ENCODE data around the gene SMTNL2. TPM values are rescaled to one million over a fixed set of nuclear protein-coding genes. Genes with fewer than 3 reads are reported as not detected.

SMTNL2 gene
- total RNA-seq, 1 donor from 2014 or later, result under 0.01 TPM

- DNase-seq, result no peak
Measured at GRCh38 chr17:4545217-4545951, 38.9 kb upstream of the SMTNL2 start.

GRCh38 chr17:4547118-4547906 lies 37.0 kb upstream of the SMTNL2 start:
- no peak for DNase-seq

GRCh38 chr17:4548061-4548461 lies 36.3 kb upstream of the SMTNL2 start:
- DNase-seq, result no peak

GRCh38 chr17:4548721-4549531 lies 35.4 kb upstream of the SMTNL2 start:
- DNase-seq, result no peak

GRCh38 chr17:4549781-4550533 lies 34.4 kb upstream of the SMTNL2 start:
- no peak for DNase-seq

- no peak for DNase-seq
Measured at GRCh38 chr17:4550534-4551039, 33.7 kb upstream of the SMTNL2 start.

- DNase-seq, result no peak
Measured at GRCh38 chr17:4551141-4551540, 33.2 kb upstream of the SMTNL2 start.

- DNase-seq, result no peak
Measured at GRCh38 chr17:4551796-4552525, 32.4 kb upstream of the SMTNL2 start.

GRCh38 chr17:4553669-4554068 lies 30.7 kb upstream of the SMTNL2 start:
- DNase-seq, result no peak

GRCh38 chr17:4554441-4554996 lies 29.8 kb upstream of the SMTNL2 start:
- no peak for DNase-seq

- peak; percentile 97 for DNase-seq
Measured at GRCh38 chr17:4554997-4555799, 29.1 kb upstream of the SMTNL2 start, which contains the start of gene MYBBP1A. MYBBP1A (minus strand) TSS chr17:4555384; CDS start chr17:4555324, 60 bp downstream.

GRCh38 chr17:4555873-4556759 lies 28.2 kb upstream of the SMTNL2 start:
- no peak for DNase-seq

GRCh38 chr17:4556996-4557395 lies 27.3 kb upstream of the SMTNL2 start:
- no peak for DNase-seq

- DNase-seq, result no peak
Measured at GRCh38 chr17:4557626-4558346, 26.5 kb upstream of the SMTNL2 start.

- no peak for DNase-seq
Measured at GRCh38 chr17:4558347-4558971, 25.9 kb upstream of the SMTNL2 start.

- DNase-seq, result no peak
Measured at GRCh38 chr17:4559139-4559791, 25.1 kb upstream of the SMTNL2 start.

GRCh38 chr17:4559966-4560365 lies 24.4 kb upstream of the SMTNL2 start:
- no peak for DNase-seq

All from dermis blood vessel endothelial cell (primary cell).